PC-3 (cell line): Measurements from ENCODE around the gene RAX2. TPM values are rescaled to one million over a fixed set of nuclear protein-coding genes. Genes with fewer than 3 reads are reported as not detected.
"Not testable (repeated sequence)": the region's sequence is repeated elsewhere in the genome, so short reads cannot be mapped to it uniquely, and the experiment has no call there.

Experiments used
- ATAC-seq: fragments of 200-7000 bp; cut with Tn5 transposase; 2 replicates; pipeline ENCODE4 v1.9.1; 2020; ENCODE audit warnings: mild to moderate bottlenecking, moderate library complexity
- BruUV-seq: library from RNA; stranded (reverse); fragments of 400-500 nt; replicated peaks from 2 replicates; lab custom pipeline; 2021; lab: Mats Ljungman, UMichigan
- CTCF ChIA-PET: fragments of 300-600 bp; sonication (Branson Sonifier 250); formaldehyde crosslinking; loops from one replicate; lab custom pipeline; 2022; ENCODE audit warnings: antibody characterized with exemption; lab: Charles Lee
- POLR2A ChIA-PET: fragments of 300-600 bp; sonication (Branson Sonifier 250); formaldehyde crosslinking; loops from one replicate; lab custom pipeline; 2022; ENCODE audit warnings: antibody characterized with exemption; ENCODE audit not compliant: unreplicated experiment; lab: Charles Lee
- DNase-seq: peaks from one replicate; pipeline ENCODE4 v3.0.0-alpha.2; 2015
- H2AFZ ChIP-seq: fragments of 300-600 bp; sonication (generic); 2 replicates; pipeline ENCODE4 v1.6.0; 2016; ENCODE audit warnings: antibody characterized with exemption, low read length
- H3F3A ChIP-seq: fragments of 300-600 bp; sonication (generic); one replicate; pipeline ENCODE4 v1.6.0; 2017; ENCODE audit warnings: antibody characterized with exemption, low read length, control low read depth, mild to moderate bottlenecking; ENCODE audit not compliant: unreplicated experiment
- H3K27ac ChIP-seq: fragments of 300-600 bp; sonication (generic); 2 replicates; pipeline ENCODE4 v1.5.1; 2016; ENCODE audit warnings: mild to moderate bottlenecking, low read length
- H3K27me3 ChIP-seq: fragments of 300-600 bp; sonication (generic); 2 replicates; pipeline ENCODE4 v1.6.1; 2016; ENCODE audit warnings: low read length, mixed read lengths
- H3K36me3 ChIP-seq: fragments of 300-600 bp; sonication (generic); 2 replicates; pipeline ENCODE4 v1.6.1; 2016; ENCODE audit warnings: low read depth, mixed run types, low read length, mixed read lengths
- H3K4me1 ChIP-seq: fragments of 300-600 bp; sonication (generic); 2 replicates; pipeline ENCODE4 v1.5.1; 2016; ENCODE audit warnings: low read length; ENCODE audit not compliant: insufficient read depth
- H3K4me2 ChIP-seq: fragments of 300-600 bp; sonication (generic); 2 replicates; pipeline ENCODE4 v1.6.0; 2016; ENCODE audit warnings: low read length
- H3K4me3 ChIP-seq: fragments of 300-600 bp; sonication (generic); 2 replicates; pipeline ENCODE4 v1.5.1; 2016; ENCODE audit warnings: mild to moderate bottlenecking, low read length, mixed read lengths
- H3K79me2 ChIP-seq: fragments of 300-600 bp; sonication (generic); 2 replicates; pipeline ENCODE4 v1.6.1; 2017; ENCODE audit warnings: low read length, mixed read lengths
- H3K9ac ChIP-seq: fragments of 300-600 bp; sonication (generic); 2 replicates; pipeline ENCODE4 v1.6.0; 2016; ENCODE audit warnings: mild to moderate bottlenecking, low read length
- H3K9me2 ChIP-seq: fragments of 300-600 bp; sonication (generic); replicated peaks from 2 replicates; pipeline ENCODE4 v1.6.1; 2016; ENCODE audit warnings: mixed run types, low read length, mixed read lengths
- H3K9me3 ChIP-seq: fragments of 300-600 bp; sonication (generic); 2 replicates; pipeline ENCODE4 v1.6.1; 2016; ENCODE audit warnings: low read length, mixed read lengths
- H4K20me1 ChIP-seq: fragments of 300-600 bp; sonication (generic); 2 replicates; pipeline ENCODE4 v1.6.1; 2016; ENCODE audit warnings: low read length, mixed read lengths
- EZH2 ChIP-seq: fragments of 300-600 bp; sonication (generic); IDR thresholded peaks from one replicate; pipeline ENCODE4 v1.6.1; 2017; ENCODE audit warnings: antibody characterized with exemption, mild to moderate bottlenecking, low read length; ENCODE audit not compliant: unreplicated experiment
- EZH2phosphoT487 ChIP-seq: fragments of 300-600 bp; sonication (generic); IDR thresholded peaks from 2 replicates; pipeline ENCODE4 v1.6.1; 2018; ENCODE audit warnings: mild to moderate bottlenecking, antibody characterized with exemption, low read length, borderline replicate concordance
- intact Hi-C: fragments of 100-400 bp; cut with micrococcal nuclease; formaldehyde crosslinking; loops from 2 replicates; pipeline ENCODE4 v1.9.0; 2023
- total RNA-seq: library from RNA; depleted of rRNA; stranded (reverse); fragments of >200 nt; gene quantifications from 2 replicates; pipeline ENCODE4 v1.2.3, GENCODE V29; 2014
- TF ChIP-seq, protein P1 (sequence below): fragments of 300-600 bp; sonication (generic); conservative IDR thresholded peaks from 2 replicates; pipeline ENCODE4 v1.5.1; 2017; ENCODE audit warnings: antibody characterized with exemption, low read depth, mild to moderate bottlenecking, low read length

Gene RAX2
- total RNA-seq, 1 experiment from 2014 or later, result not detected

GRCh38 chr19:3767050-3767449, 5.0 kb downstream of the RAX2 start:
- H3K27me3 ChIP-seq, result no peaks in the 10 kb centered on the region
- no peak overlapping the region for H3K9ac ChIP-seq
- H3K9me2 ChIP-seq, result no peaks in the 10 kb centered on the region
- no peak overlapping the region for H2AFZ ChIP-seq
- H3K4me1 ChIP-seq, result peaks cover 5% of the 10 kb centered on the region; the same call in 1 of the 2 replicates
- no TSS peak for BruUV-seq
- no peaks in the 10 kb centered on the region for H4K20me1 ChIP-seq
- intact Hi-C loops, result no loop called here
- H3K9me3 ChIP-seq, result no peaks in the 10 kb centered on the region
- no peak overlapping the region for H3K27ac ChIP-seq
- ATAC-seq (no peak), DNase-seq (no peak)
- POLR2A ChIA-PET, result no interaction called here
- H3K36me3 ChIP-seq, result no peaks in the 10 kb centered on the region
- TF ChIP-seq EZH2 (no peak), EZH2phosphoT487 (no peak)
- TF ChIP-seq, protein P1, sequence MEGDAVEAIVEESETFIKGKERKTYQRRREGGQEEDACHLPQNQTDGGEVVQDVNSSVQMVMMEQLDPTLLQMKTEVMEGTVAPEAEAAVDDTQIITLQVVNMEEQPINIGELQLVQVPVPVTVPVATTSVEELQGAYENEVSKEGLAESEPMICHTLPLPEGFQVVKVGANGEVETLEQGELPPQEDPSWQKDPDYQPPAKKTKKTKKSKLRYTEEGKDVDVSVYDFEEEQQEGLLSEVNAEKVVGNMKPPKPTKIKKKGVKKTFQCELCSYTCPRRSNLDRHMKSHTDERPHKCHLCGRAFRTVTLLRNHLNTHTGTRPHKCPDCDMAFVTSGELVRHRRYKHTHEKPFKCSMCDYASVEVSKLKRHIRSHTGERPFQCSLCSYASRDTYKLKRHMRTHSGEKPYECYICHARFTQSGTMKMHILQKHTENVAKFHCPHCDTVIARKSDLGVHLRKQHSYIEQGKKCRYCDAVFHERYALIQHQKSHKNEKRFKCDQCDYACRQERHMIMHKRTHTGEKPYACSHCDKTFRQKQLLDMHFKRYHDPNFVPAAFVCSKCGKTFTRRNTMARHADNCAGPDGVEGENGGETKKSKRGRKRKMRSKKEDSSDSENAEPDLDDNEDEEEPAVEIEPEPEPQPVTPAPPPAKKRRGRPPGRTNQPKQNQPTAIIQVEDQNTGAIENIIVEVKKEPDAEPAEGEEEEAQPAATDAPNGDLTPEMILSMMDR, result no peak
- peaks cover 5% of the 10 kb centered on the region; the same call in 1 of the 2 replicates for H3K79me2 ChIP-seq
- H3K4me2 ChIP-seq, result no peak overlapping the region
- no peaks in the 10 kb centered on the region for H3F3A ChIP-seq
- H3K4me3 ChIP-seq, result no peak overlapping the region
- CTCF ChIA-PET, result no interaction called here

DNA sequence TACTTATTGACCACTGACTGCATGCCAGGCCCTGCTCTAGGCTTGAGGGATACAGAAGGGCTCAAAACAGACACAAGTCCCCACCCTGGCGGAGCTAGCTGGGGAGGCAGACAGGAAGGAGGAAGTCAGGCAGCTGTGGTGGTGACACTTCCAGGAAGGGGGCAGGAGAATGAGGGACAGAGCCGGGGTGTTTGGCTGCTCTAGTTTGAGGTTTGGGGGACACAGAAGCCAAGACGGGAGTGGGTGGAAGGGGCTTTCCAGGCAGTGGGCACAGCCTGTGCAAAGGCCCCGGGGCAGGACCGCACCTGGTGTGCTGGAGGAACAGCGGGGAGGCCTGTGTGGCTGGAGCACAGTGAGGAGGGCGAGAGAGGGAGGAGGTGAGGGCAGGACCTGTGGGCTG, 5.5 kb downstream of the RAX2 start:
- Histone ChIP-seq H3F3A (no peaks in the 10 kb centered on the region), H3K4me1 (peaks cover 5% of the 10 kb centered on the region; the same call in 1 of the 2 replicates), H3K9me2 (no peaks in the 10 kb centered on the region), H2AFZ (no peak overlapping the region), H3K36me3 (no peaks in the 10 kb centered on the region), H3K4me3 (no peak overlapping the region), H3K79me2 (peaks cover 5% of the 10 kb centered on the region; the same call in 1 of the 2 replicates), H3K9ac (no peak overlapping the region), H3K9me3 (no peaks in the 10 kb centered on the region), H4K20me1 (no peaks in the 10 kb centered on the region), H3K27ac (no peak overlapping the region), H3K4me2 (no peak overlapping the region), H3K27me3 (no peaks in the 10 kb centered on the region)
- intact Hi-C loops, result no loop called here
- DNase-seq (no peak), ATAC-seq (no peak)
- BruUV-seq, result no TSS peak
- ChIA-PET POLR2A (no interaction called here), CTCF (no interaction called here)
- TF ChIP-seq, protein P1, result no peak
- TF ChIP-seq EZH2phosphoT487 (no peak), EZH2 (no peak)

GRCh38 chr19:3765757-3766156, 6.3 kb downstream of the RAX2 start:
- H3K4me2 ChIP-seq, H3K36me3 ChIP-seq, POLR2A ChIA-PET, H3K9me3 ChIP-seq, H3K27ac ChIP-seq, intact Hi-C loops, H3K4me3 ChIP-seq, DNase-seq, CTCF ChIA-PET, ATAC-seq, H3K4me1 ChIP-seq, H4K20me1 ChIP-seq, H3K27me3 ChIP-seq, H2AFZ ChIP-seq, H3K9me2 ChIP-seq, BruUV-seq, H3K9ac ChIP-seq, H3F3A ChIP-seq: not testable (repeated sequence)
- H3K79me2 ChIP-seq, result peaks cover 12% of the 10 kb centered on the region
